ENCODE data around the gene PDE4A.

PDE4A gene

DNA sequence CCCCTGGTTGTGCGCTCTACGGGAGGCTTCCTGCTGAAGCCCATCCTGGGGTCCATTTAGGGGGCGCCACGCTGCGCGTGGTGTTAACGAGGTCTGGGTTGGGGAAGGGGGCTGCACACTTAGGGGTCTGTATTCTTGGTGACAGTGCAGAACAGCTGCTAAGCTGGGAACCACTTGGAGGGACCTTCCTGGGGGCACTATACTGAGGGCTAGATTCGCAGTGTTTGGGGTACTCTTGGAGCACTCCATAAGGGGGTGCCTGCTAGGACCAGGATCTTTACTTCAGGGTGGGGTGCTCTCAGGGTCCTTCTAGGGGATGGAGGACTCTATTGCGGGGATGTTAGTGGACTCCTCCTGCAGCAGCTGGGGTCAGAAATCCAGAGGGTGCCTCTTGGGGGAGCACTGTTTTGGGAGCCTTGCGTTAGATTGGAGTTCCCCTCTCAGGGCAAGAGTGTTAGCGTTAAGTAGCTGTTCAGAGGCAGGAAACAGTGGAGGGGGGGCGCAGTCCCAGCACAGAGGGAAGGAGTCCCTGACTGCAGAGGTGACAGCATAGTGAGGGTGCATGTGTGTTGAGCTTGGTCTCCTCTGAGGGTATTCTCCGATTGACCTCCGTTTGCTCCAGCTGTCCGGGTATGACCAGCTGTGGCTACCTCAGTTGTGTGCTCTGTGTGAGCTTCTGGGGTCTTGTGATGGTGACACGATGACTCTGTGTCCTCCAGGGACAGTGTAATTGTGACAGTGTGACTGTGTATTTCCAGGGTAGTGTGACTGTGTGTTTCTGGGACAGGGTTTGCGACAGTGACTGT lies 1.1 kb downstream of the PDE4A start:
- peaks cover 27% of the 10 kb centered on the region for H3K4me1 ChIP-seq (ENCODE audit: insufficient read depth, insufficient read length)
- no peaks in the 10 kb centered on the region for H3K36me3 ChIP-seq (ENCODE audit: insufficient read depth, insufficient read length, low read length)
- H3K4me3 ChIP-seq (ENCODE audit: insufficient read length, low read depth) = peak overlapping the region; percentile 68
- TF ChIP-seq YY1 (IDR thresholded peaks at IDR 0.05; ENCODE audit: insufficient read depth, insufficient read length) = no peak
- no peaks in the 10 kb centered on the region for H3K9me3 ChIP-seq (ENCODE audit: insufficient read depth, low read length)
- H3K27me3 ChIP-seq (ENCODE audit: insufficient read depth, insufficient read length) = peaks cover 37% of the 10 kb centered on the region
- H3K9ac ChIP-seq (ENCODE audit: insufficient read length, low read depth) = peak overlapping the region; percentile 44
- DNase-seq (ENCODE audit: low read depth, low spot score) = no peak

DNA sequence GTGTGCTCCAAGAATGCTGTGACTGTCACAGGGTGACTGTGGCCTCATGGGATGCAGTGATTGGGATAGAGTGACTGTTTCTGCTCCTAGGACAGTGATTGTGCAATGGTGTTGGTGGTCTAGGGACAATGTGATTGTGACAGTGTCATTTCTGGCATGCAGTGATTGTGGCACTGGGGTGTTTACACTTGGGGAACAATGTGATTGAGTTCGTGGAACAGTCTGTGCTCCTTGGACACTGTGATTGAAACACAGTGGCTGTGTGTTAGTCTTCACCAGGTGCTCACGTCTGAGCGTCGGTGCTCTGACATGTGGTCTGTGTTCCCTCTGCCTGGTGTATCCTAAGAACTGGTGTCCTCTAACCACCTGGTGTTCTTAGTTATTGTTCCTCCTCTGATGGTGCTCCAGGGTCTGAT lies 1.7 kb downstream of the PDE4A start:
- H3K9ac ChIP-seq (ENCODE audit: insufficient read length, low read depth) = no peak overlapping the region
- TF ChIP-seq ZNF274 (IDR thresholded peaks at IDR 0.05; ENCODE audit: low read depth, low read length) (no peak), SUZ12 (IDR thresholded peaks at IDR 0.05; ENCODE audit: extremely low read depth, insufficient read depth, insufficient read length) (no peak), YY1 (IDR thresholded peaks at IDR 0.05; ENCODE audit: insufficient read depth, insufficient read length) (no peak)
- no peak overlapping the region for H3K4me3 ChIP-seq (ENCODE audit: insufficient read length, low read depth)
- H3K9me3 ChIP-seq (ENCODE audit: insufficient read depth, low read length) = no peaks in the 10 kb centered on the region
- peaks cover 38% of the 10 kb centered on the region for H3K27me3 ChIP-seq (ENCODE audit: insufficient read depth, insufficient read length)
- H3K4me1 ChIP-seq (ENCODE audit: insufficient read depth, insufficient read length) = peaks cover 25% of the 10 kb centered on the region
- no peak for DNase-seq (ENCODE audit: low read depth, low spot score)
- no peaks in the 10 kb centered on the region for H3K36me3 ChIP-seq (ENCODE audit: insufficient read depth, insufficient read length, low read length)

DNA sequence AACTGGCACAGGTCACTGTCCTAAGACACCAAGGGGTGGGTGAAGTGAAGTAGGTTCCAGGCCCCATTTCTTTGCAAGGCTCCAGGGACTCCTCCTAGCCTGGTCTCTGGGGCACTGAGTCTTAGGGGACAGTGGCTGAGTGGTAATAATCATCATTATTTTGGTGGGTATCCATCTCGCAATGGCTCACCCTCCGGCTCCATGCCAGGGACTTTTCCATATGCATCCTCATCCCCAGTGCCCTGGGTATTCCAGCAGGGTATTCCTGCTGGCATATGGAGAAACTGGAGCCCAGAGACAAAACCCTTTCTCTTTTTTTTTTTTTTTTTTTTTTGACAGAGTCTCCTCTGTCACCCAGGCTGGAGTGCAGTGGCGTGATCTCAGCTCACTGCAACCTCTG lies 2.5 kb downstream of the PDE4A start:
- H3K9ac ChIP-seq (ENCODE audit: insufficient read length, low read depth) = no peak overlapping the region
- no peaks in the 10 kb centered on the region for H3K36me3 ChIP-seq (ENCODE audit: insufficient read depth, insufficient read length, low read length)
- TF ChIP-seq ZNF274 (IDR thresholded peaks at IDR 0.05; ENCODE audit: low read depth, low read length) (no peak), SUZ12 (IDR thresholded peaks at IDR 0.05; ENCODE audit: extremely low read depth, insufficient read depth, insufficient read length) (no peak), YY1 (IDR thresholded peaks at IDR 0.05; ENCODE audit: insufficient read depth, insufficient read length) (no peak)
- no peak for DNase-seq (ENCODE audit: low read depth, low spot score)
- peaks cover 45% of the 10 kb centered on the region for H3K27me3 ChIP-seq (ENCODE audit: insufficient read depth, insufficient read length)
- no peak overlapping the region for H3K4me3 ChIP-seq (ENCODE audit: insufficient read length, low read depth)
- H3K4me1 ChIP-seq (ENCODE audit: insufficient read depth, insufficient read length) = peaks cover 17% of the 10 kb centered on the region
- no peaks in the 10 kb centered on the region for H3K9me3 ChIP-seq (ENCODE audit: insufficient read depth, low read length)

DNA sequence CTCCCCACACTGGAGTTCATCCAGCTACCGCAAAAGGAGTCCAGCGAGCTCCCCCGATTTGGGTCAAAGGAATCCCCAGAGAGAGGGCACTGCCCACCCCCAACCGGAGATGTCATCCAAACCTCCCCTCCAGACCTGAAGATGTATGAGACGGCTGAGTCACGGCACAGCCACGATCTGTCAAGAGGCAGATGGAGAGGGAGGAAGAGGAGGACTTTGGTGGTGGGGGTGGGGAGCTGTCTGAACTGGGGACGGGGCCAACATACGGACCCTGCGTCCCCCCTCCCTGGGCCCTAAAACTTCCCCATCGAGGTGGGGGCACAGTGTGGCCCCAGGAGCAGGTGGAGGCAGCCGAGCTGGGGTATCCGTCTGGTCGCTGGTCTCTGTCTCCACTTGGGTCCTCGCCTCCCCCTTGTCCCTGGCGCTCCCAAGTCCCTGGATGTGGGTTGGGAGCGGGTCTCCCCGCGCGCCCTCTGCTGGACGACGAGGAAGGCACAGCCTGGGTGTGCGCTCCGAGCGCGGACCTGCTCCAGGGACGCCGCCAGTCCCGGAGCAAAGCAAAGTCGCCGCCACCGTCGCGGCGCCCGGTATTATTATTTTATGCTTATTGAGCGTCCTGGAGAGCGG lies 3.8 kb downstream of the PDE4A start:
- DNase-seq (ENCODE audit: low read depth, low spot score) = no peak
- Histone ChIP-seq H3K9ac (ENCODE audit: insufficient read length, low read depth) (peak overlapping the region; percentile 76), H3K4me1 (ENCODE audit: insufficient read depth, insufficient read length) (peaks cover 17% of the 10 kb centered on the region), H3K27me3 (ENCODE audit: insufficient read depth, insufficient read length) (peaks cover 56% of the 10 kb centered on the region), H3K9me3 (ENCODE audit: insufficient read depth, low read length) (no peaks in the 10 kb centered on the region), H3K36me3 (ENCODE audit: insufficient read depth, insufficient read length, low read length) (no peaks in the 10 kb centered on the region), H3K4me3 (ENCODE audit: insufficient read length, low read depth) (peak overlapping the region; percentile 55)
- TF ChIP-seq YY1 (IDR thresholded peaks at IDR 0.05; ENCODE audit: insufficient read depth, insufficient read length) (no peak), SUZ12 (IDR thresholded peaks at IDR 0.05; ENCODE audit: extremely low read depth, insufficient read depth, insufficient read length) (no peak), ZNF274 (IDR thresholded peaks at IDR 0.05; ENCODE audit: low read depth, low read length) (no peak)

DNA sequence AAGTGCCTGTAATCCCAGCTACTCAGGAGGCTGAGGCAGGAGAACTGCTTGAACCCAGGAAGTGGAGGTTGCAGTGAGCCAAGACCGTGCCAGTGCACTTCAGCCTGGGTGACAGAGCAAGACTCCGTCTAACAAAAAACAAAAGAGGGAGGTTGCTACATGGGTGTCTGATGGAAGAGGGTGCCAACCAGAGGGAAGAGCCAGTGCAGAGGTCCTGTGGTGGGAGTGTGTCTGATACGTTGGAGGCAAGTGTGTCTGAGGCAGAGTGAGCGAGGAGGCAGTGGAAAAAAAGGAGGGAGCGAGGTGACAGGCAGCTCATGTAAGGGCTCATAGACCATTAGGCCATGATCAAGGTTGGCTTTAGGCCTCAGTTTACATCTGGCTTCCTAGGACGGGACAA lies 6.8 kb downstream of the PDE4A start:
- Histone ChIP-seq H3K36me3 (ENCODE audit: insufficient read depth, insufficient read length, low read length) (no peaks in the 10 kb centered on the region), H3K4me1 (ENCODE audit: insufficient read depth, insufficient read length) (peaks cover 12% of the 10 kb centered on the region), H3K9me3 (ENCODE audit: insufficient read depth, low read length) (no peaks in the 10 kb centered on the region), H3K27me3 (ENCODE audit: insufficient read depth, insufficient read length) (peaks cover 71% of the 10 kb centered on the region), H3K9ac (ENCODE audit: insufficient read length, low read depth) (peak overlapping the region; percentile 34), H3K4me3 (ENCODE audit: insufficient read length, low read depth) (no peak overlapping the region)
- no peak for DNase-seq (ENCODE audit: low read depth, low spot score)
- TF ChIP-seq YY1 (IDR thresholded peaks at IDR 0.05; ENCODE audit: insufficient read depth, insufficient read length) (no peak), ZNF274 (IDR thresholded peaks at IDR 0.05; ENCODE audit: low read depth, low read length) (no peak), SUZ12 (IDR thresholded peaks at IDR 0.05; ENCODE audit: extremely low read depth, insufficient read depth, insufficient read length) (no peak)

DNA sequence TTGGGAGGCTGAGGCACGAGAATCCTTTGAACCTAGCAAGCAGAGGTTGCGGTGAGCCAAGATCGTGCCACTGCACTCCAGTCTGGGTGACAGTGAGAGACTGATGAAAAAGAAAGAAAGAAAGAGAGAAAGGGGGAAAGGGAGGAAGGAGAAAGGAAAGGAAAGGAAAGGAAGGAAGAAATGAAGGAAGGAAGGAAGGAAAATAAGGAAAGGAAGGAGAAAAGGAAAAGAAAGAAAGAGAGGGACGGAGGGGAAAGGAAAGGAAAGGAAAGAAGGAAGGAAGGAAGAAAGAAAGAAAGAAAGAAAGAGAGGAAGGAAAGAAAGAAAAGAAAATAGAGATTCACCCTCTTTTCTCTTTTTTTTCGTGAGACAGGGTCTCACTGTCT lies 8.7 kb downstream of the PDE4A start:
- Histone ChIP-seq H3K9me3 (ENCODE audit: insufficient read depth, low read length) (no peaks in the 10 kb centered on the region), H3K4me1 (ENCODE audit: insufficient read depth, insufficient read length) (peaks cover 21% of the 10 kb centered on the region), H3K9ac (ENCODE audit: insufficient read length, low read depth) (no peak overlapping the region), H3K27me3 (ENCODE audit: insufficient read depth, insufficient read length) (peaks cover 60% of the 10 kb centered on the region), H3K36me3 (ENCODE audit: insufficient read depth, insufficient read length, low read length) (no peaks in the 10 kb centered on the region), H3K4me3 (ENCODE audit: insufficient read length, low read depth) (no peak overlapping the region)
- TF ChIP-seq YY1 (IDR thresholded peaks at IDR 0.05; ENCODE audit: insufficient read depth, insufficient read length) (no peak), SUZ12 (IDR thresholded peaks at IDR 0.05; ENCODE audit: extremely low read depth, insufficient read depth, insufficient read length) (no peak), ZNF274 (IDR thresholded peaks at IDR 0.05; ENCODE audit: low read depth, low read length) (no peak)
- DNase-seq (ENCODE audit: low read depth, low spot score) = no peak

DNA sequence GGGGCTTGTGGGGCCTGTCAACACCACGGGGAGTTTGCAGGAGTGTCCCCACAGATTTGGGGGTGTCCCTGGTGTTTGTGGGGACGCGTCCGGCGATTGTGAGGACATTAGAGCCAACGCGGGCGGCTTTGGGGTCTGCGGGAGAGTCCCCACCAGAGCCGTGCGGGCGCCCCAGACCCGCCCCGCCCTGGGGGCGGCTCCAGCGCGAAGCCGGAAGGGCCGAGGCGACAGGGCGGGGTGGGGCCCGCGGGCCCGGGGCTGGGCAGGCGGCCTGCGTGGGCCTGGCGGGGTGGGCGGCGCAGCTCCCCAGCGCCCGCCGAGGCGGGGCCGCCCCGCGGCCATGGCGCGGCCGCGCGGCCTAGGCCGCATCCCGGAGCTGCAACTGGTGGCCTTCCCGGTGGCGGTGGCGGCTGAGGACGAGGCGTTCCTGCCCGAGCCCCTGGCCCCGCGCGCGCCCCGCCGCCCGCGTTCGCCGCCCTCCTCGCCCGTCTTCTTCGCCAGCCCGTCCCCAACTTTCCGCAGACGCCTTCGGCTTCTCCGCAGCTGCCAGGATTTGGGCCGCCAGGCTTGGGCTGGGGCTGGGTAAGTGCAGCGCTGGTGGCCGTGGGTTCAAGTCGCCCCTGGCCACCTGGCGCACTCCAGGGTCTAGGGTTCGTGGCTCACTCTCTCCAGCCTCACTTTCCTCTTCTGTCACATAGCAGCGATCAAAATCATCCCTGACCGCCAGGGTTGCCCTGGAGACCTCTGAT lies 10.3 kb downstream of the PDE4A start:
- H3K36me3 ChIP-seq (ENCODE audit: insufficient read depth, insufficient read length, low read length) = no peaks in the 10 kb centered on the region
- H3K27me3 ChIP-seq (ENCODE audit: insufficient read depth, insufficient read length) = peaks cover 44% of the 10 kb centered on the region
- peak overlapping the region; percentile 27 for H3K4me3 ChIP-seq (ENCODE audit: insufficient read length, low read depth)
- H3K4me1 ChIP-seq (ENCODE audit: insufficient read depth, insufficient read length) = peaks cover 23% of the 10 kb centered on the region
- DNase-seq (ENCODE audit: low read depth, low spot score) = no peak
- TF ChIP-seq YY1 (IDR thresholded peaks at IDR 0.05; ENCODE audit: insufficient read depth, insufficient read length) = no peak
- no peak for TF ChIP-seq ZNF274 (IDR thresholded peaks at IDR 0.05; ENCODE audit: low read depth, low read length)
- TF ChIP-seq SUZ12 (IDR thresholded peaks at IDR 0.05; ENCODE audit: extremely low read depth, insufficient read depth, insufficient read length) = no peak
- H3K9ac ChIP-seq (ENCODE audit: insufficient read length, low read depth) = peak overlapping the region; percentile 81
- no peaks in the 10 kb centered on the region for H3K9me3 ChIP-seq (ENCODE audit: insufficient read depth, low read length)

All from NT2/D1 (cell line).